H9 (cell line): ENCODE results near the gene LDLRAD4. TPM values are rescaled to one million over a fixed set of nuclear protein-coding genes. Genes with fewer than 3 reads are reported as not detected.

ENCODE experiments used
- DNase-seq: peaks from one replicate; pipeline ENCODE4 v3.0.0-alpha.2; 2017
- H2AFZ ChIP-seq: one replicate; pipeline ENCODE4 v1.6.1; 2013; ENCODE audit warnings: mild to moderate bottlenecking, low read length, control low read depth, moderate library complexity
- H2AK5ac ChIP-seq: 2 replicates; pipeline ENCODE4 v1.6.1; 2013; ENCODE audit warnings: low read length, control low read depth, mixed read lengths; ENCODE audit not compliant: insufficient read length
- H2BK120ac ChIP-seq: one replicate; pipeline ENCODE4 v1.6.1; 2013; ENCODE audit warnings: low read depth, mild to moderate bottlenecking, low read length, control low read depth, inconsistent platforms; ENCODE audit not compliant: poor library complexity, severe bottlenecking
- H2BK12ac ChIP-seq: 2 replicates; pipeline ENCODE4 v1.6.1; 2013; ENCODE audit warnings: low read length, control low read depth, mixed read lengths, low read depth; ENCODE audit not compliant: insufficient read length
- H2BK15ac ChIP-seq: 2 replicates; pipeline ENCODE4 v1.6.1; 2013; ENCODE audit warnings: low read depth, low read length, control low read depth
- H2BK20ac ChIP-seq: one replicate; pipeline ENCODE4 v1.6.1; 2013; ENCODE audit warnings: low read depth, mild to moderate bottlenecking, low read length, control low read depth, inconsistent platforms; ENCODE audit not compliant: poor library complexity, severe bottlenecking
- H2BK5ac ChIP-seq: 2 replicates; pipeline ENCODE4 v1.6.1; 2013; ENCODE audit warnings: low read length, control low read depth, mixed read lengths; ENCODE audit not compliant: insufficient read length
- H3K14ac ChIP-seq: 2 replicates; pipeline ENCODE4 v1.6.1; 2013; ENCODE audit warnings: low read length, control low read depth; ENCODE audit not compliant: insufficient read depth
- H3K18ac ChIP-seq: 2 replicates; pipeline ENCODE4 v1.6.1; 2013; ENCODE audit warnings: low read depth, mild to moderate bottlenecking, mixed read lengths, low read length, control low read depth; ENCODE audit not compliant: insufficient read length
- H3K23ac ChIP-seq: 2 replicates; pipeline ENCODE4 v1.6.1; 2013; ENCODE audit warnings: low read length, control low read depth, mixed read lengths, low read depth; ENCODE audit not compliant: insufficient read length
- H3K23me2 ChIP-seq: 2 replicates; pipeline ENCODE4 v1.6.1; 2013; ENCODE audit warnings: low read depth, mild to moderate bottlenecking, mixed read lengths, low read length, control low read depth; ENCODE audit not compliant: insufficient read length, poor library complexity, severe bottlenecking
- H3K27ac ChIP-seq: 2 replicates; pipeline ENCODE4 v1.5.1; 2013; ENCODE audit warnings: low read length, control low read depth, mixed read lengths, low read depth; ENCODE audit not compliant: insufficient read length
- H3K27me3 ChIP-seq: 2 replicates; pipeline ENCODE4 v1.6.1; 2013; ENCODE audit warnings: low read length, control low read depth, inconsistent platforms; ENCODE audit not compliant: insufficient read depth
- H3K4ac ChIP-seq: 2 replicates; pipeline ENCODE4 v1.6.1; 2013; ENCODE audit warnings: low read depth, mild to moderate bottlenecking, control low read depth, inconsistent platforms, low read length, moderate library complexity
- H3K4me1 ChIP-seq: 2 replicates; pipeline ENCODE4 v1.6.1; 2013; ENCODE audit warnings: low read length, control low read depth, inconsistent platforms; ENCODE audit not compliant: insufficient read depth
- H3K4me2 ChIP-seq: 2 replicates; pipeline ENCODE4 v1.6.1; 2013; ENCODE audit warnings: low read length, control low read depth, mixed read lengths; ENCODE audit not compliant: insufficient read length, insufficient read depth
- H3K56ac ChIP-seq: 2 replicates; pipeline ENCODE4 v1.6.1; 2013; ENCODE audit warnings: low read depth, mild to moderate bottlenecking, mixed read lengths, low read length, control low read depth; ENCODE audit not compliant: insufficient read length
- H3K79me1 ChIP-seq: 2 replicates; pipeline ENCODE4 v1.6.1; 2013; ENCODE audit warnings: low read depth, mild to moderate bottlenecking, moderate library complexity, low read length, control low read depth, inconsistent platforms; ENCODE audit not compliant: insufficient read depth, poor library complexity, severe bottlenecking
- H3K79me2 ChIP-seq: 2 replicates; pipeline ENCODE4 v1.6.1; 2013; ENCODE audit warnings: low read length, control low read depth, inconsistent platforms; ENCODE audit not compliant: insufficient read depth
- H3K9ac ChIP-seq: 2 replicates; pipeline ENCODE4 v1.6.1; 2013; ENCODE audit warnings: low read length, control low read depth, mixed read lengths; ENCODE audit not compliant: insufficient read length; ENCODE audit errors: extremely low read depth
- H3K9me3 ChIP-seq: one replicate; pipeline ENCODE4 v1.6.1; 2013; ENCODE audit warnings: low read depth, low read length, inconsistent platforms; ENCODE audit not compliant: control insufficient read depth
- H3T11ph ChIP-seq: one replicate; pipeline ENCODE4 v1.6.1; 2013; ENCODE audit warnings: mild to moderate bottlenecking, low read length, control low read depth, inconsistent platforms
- H4K20me1 ChIP-seq: one replicate; pipeline ENCODE4 v1.6.1; 2013; ENCODE audit not compliant: control insufficient read depth, insufficient read length, insufficient read depth
- H4K5ac ChIP-seq: 2 replicates; pipeline ENCODE4 v1.6.1; 2013; ENCODE audit warnings: low read depth, mild to moderate bottlenecking, mixed read lengths, low read length, control low read depth; ENCODE audit not compliant: insufficient read length
- H4K8ac ChIP-seq: replicated peaks from 2 replicates; pipeline ENCODE4 v1.6.1; 2013; ENCODE audit warnings: low read length, control low read depth, mixed read lengths, low read depth; ENCODE audit not compliant: insufficient read length
- H4K91ac ChIP-seq: 2 replicates; pipeline ENCODE4 v1.6.1; 2013; ENCODE audit warnings: low read depth, mild to moderate bottlenecking, moderate library complexity, mixed read lengths, low read length, control low read depth; ENCODE audit not compliant: insufficient read length
- H3K27ac Mint-ChIP-seq, 3 experiments: 2 replicates in 2 of 3; 3 replicates in 1 of 3; pipeline ENCODE4 v1.8.0; 2020 to 2021; ENCODE audit warnings: mixed read lengths in 3 of 3, mild to moderate bottlenecking in 1 of 3, moderate library complexity in 1 of 3
- H3K27me3 Mint-ChIP-seq: 2 replicates; pipeline ENCODE4 v1.8.0; 2021; ENCODE audit warnings: low read depth, mild to moderate bottlenecking, moderate library complexity, mixed read lengths
- H3K36me3 Mint-ChIP-seq, 3 experiments: 2 replicates in 2 of 3; 3 replicates in 1 of 3; pipeline ENCODE4 v1.8.0; 2020 to 2021; ENCODE audit warnings: low read depth in 3 of 3, mixed read lengths in 3 of 3; ENCODE audit not compliant: insufficient read depth in 1 of 3
- H3K4me1 Mint-ChIP-seq, 2 experiments: 2 replicates each; pipeline ENCODE4 v1.8.0; 2020; ENCODE audit warnings: mixed read lengths in 2 of 2
- H3K4me3 Mint-ChIP-seq, 2 experiments: 2 replicates in 1 of 2; 3 replicates in 1 of 2; pipeline ENCODE4 v1.8.0; 2020 to 2021; ENCODE audit warnings: mild to moderate bottlenecking in 2 of 2, mixed read lengths in 2 of 2, moderate library complexity in 1 of 2
- H3K9me3 Mint-ChIP-seq, 2 experiments: 2 replicates in 1 of 2; 3 replicates in 1 of 2; pipeline ENCODE4 v1.8.0; 2020; ENCODE audit warnings: mild to moderate bottlenecking in 2 of 2, mixed read lengths in 2 of 2, moderate library complexity in 1 of 2
- CTCF ChIP-seq: fragments of 200-600 bp; sonication (generic); conservative IDR thresholded peaks from 3 replicates; pipeline ENCODE4 v1.8.0; 2021; ENCODE audit warnings: antibody characterized with exemption, mild to moderate bottlenecking
- WGBS: extraction: QIAGEN DNeasy Blood & Tissue Kit; methylation state at CpG from one replicate; pipeline ENCODE4 v1.1.7; 2013; ENCODE audit warnings: missing lambda C conversion rate, low lambda C conversion rate, mixed read lengths; ENCODE audit not compliant: insufficient read length; ENCODE audit errors: extremely low coverage; 5-methylcytosine and 5-hydroxymethylcytosine counted together
- total RNA-seq: library from RNA; stranded (reverse); gene quantifications from 2 replicates; pipeline ENCODE4 v1.2.1, GENCODE V29; 2021

The LDLRAD4 gene
- total RNA-seq, 1 experiment from 2014 or later, result 3.9 TPM

GRCh38 chr18:13265008-13265910 lies 46.7 kb downstream of the LDLRAD4 start:
- Histone ChIP-seq H3K14ac (no peak overlapping the region), H2BK20ac (no peak overlapping the region), H3K27ac (no peak overlapping the region), H4K5ac (no peak overlapping the region), H2BK120ac (no peak overlapping the region), H4K8ac (no peak overlapping the region), H2AK5ac (no peak overlapping the region), H3K9me3 (no peaks in the 10 kb centered on the region), H3K4me2 (no peak overlapping the region), H3K27me3 (no peaks in the 10 kb centered on the region), H3K23me2 (peaks cover 3% of the 10 kb centered on the region), H2BK5ac (no peak overlapping the region), H3K4me1 (0 out of 2 replicates have a peak, but pooled peaks cover 2% of the 10 kb centered on the region), H4K20me1 (no peaks in the 10 kb centered on the region), H2BK15ac (no peak overlapping the region), H3T11ph (no peak overlapping the region), H3K79me2 (no peaks in the 10 kb centered on the region), H4K91ac (no peak overlapping the region), H2BK12ac (no peak overlapping the region), H3K23ac (no peak overlapping the region), H3K18ac (no peak overlapping the region), H3K79me1 (no peaks in the 10 kb centered on the region), H3K4ac (no peak overlapping the region), H3K56ac (no peak overlapping the region), H3K9ac (no peak overlapping the region), H2AFZ (no peak overlapping the region)
- Mint-ChIP-seq H3K27me3 (peaks cover 12% of the 10 kb centered on the region), H3K36me3 (no peaks in the 10 kb centered on the region), H3K9me3 (no peaks in the 10 kb centered on the region), H3K27ac (no peak overlapping the region; a peak in 1 of 7 replicates), H3K4me3 (no peak overlapping the region), H3K4me1 (peaks cover 25 to 32% of the 10 kb centered on the region in 2 experiments)
- TF ChIP-seq CTCF, result no peak
- no CpG with 5 or more reads among the region's 17 CpGs for WGBS
- DNase-seq, result no peak
